ENCODE measurements around the gene SYT7. TPM values are rescaled to one million over a fixed set of nuclear protein-coding genes. Genes with fewer than 3 reads are reported as not detected.
"Not testable (repeated sequence)": the region's sequence is repeated elsewhere in the genome, so short reads cannot be mapped to it uniquely, and the experiment has no call there.

The SYT7 gene
- total and polyA plus RNA-seq, 10 donors: 0.14 to 5.3 (median 2.3) TPM

DNA sequence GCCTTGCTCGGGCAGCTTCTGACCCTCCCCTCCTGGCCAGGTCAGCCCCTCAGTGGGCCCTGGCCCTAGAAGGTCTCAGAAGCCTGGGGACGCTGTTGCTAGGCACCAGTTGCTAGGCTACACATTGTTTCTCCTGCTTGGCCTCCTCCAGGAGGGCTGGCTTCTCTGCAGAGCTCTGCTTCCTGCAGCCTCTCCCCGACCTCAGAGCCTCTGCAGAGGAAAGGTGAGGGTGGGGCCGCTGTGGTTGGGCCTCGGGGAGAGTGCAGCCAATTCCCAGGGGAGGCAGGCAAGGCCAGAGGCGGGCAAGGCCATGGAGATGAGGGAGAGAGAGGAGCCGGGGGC, 99.9 kb downstream of the SYT7 start:
- no peaks in the 10 kb centered on the region for H3K9me3 ChIP-seq
- WGBS, 5 donors: 42 to 54% (median 45%) methylated on average over 6 to 7 of the region's 7 CpGs
- no peak overlapping the region for H3K27ac ChIP-seq
- TF ChIP-seq POLR2A (IDR thresholded peaks at IDR 0.05) (no peak), POLR2AphosphoS5 (IDR thresholded peaks at IDR 0.05) (no peak)
- TF ChIP-seq, protein P1, sequence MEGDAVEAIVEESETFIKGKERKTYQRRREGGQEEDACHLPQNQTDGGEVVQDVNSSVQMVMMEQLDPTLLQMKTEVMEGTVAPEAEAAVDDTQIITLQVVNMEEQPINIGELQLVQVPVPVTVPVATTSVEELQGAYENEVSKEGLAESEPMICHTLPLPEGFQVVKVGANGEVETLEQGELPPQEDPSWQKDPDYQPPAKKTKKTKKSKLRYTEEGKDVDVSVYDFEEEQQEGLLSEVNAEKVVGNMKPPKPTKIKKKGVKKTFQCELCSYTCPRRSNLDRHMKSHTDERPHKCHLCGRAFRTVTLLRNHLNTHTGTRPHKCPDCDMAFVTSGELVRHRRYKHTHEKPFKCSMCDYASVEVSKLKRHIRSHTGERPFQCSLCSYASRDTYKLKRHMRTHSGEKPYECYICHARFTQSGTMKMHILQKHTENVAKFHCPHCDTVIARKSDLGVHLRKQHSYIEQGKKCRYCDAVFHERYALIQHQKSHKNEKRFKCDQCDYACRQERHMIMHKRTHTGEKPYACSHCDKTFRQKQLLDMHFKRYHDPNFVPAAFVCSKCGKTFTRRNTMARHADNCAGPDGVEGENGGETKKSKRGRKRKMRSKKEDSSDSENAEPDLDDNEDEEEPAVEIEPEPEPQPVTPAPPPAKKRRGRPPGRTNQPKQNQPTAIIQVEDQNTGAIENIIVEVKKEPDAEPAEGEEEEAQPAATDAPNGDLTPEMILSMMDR (IDR thresholded peaks at IDR 0.05 in 8 of 11, conservative IDR thresholded peaks at IDR 0.05 in 3 of 11): no peak
- H3K4me1 ChIP-seq: peaks cover 0 to 25% (median 13%) of the 10 kb centered on the region in 6 donors
- no peak for DNase-seq
- intact Hi-C loops (cut with DNase I; ENCODE audit: low total_unique reads): no loop called here
- peaks cover 0 to 9% (median 0%) of the 10 kb centered on the region in 6 donors for H3K36me3 ChIP-seq
- peaks cover 0 to 26% (median 6%) of the 10 kb centered on the region in 7 donors for H3K27me3 ChIP-seq (replicated peaks in 1 of 7)
- H3K4me3 ChIP-seq: no peak overlapping the region

DNA sequence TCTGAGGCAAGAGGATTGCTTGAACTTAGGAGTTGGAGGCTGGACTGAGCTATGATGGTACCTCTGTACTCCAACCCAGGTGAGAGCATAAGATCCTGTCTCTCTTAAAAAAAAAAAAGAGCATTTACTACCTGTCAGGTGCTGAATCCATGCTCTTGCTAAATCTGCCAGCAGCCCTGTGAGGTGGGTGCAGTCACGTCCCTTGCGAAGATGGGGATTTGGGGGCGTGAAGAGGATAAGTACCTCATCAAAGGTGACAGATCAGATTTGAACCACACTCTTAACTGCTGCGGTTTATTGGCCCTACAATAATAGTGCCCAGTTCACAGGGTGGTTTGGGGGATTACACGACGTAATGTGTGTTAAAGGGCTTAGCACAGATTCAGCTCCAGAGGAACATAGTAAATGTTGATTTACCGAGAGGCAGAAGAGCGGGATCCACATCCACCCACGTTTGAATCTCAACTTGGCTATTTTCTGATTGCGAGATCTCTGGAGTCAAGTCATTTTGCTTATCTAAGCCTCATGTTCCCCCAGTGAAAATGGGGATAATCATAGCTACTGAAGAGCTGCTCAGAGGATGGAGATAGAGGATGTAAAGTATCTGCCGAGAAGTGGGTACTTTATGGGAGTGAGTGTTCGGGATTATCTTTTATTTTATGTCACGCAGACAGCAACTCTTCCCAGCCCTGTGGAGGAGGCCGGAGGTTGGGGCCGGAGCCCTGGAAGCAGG, 100.4 kb downstream of the SYT7 start:
- H3K4me1 ChIP-seq: peaks cover 0 to 25% (median 13%) of the 10 kb centered on the region in 6 donors
- TF ChIP-seq, protein P1 (IDR thresholded peaks at IDR 0.05 in 8 of 11, conservative IDR thresholded peaks at IDR 0.05 in 3 of 11): no peak
- TF ChIP-seq POLR2AphosphoS5 (IDR thresholded peaks at IDR 0.05) (no peak), POLR2A (IDR thresholded peaks at IDR 0.05) (no peak)
- no peak for DNase-seq
- H3K9me3 ChIP-seq: no peaks in the 10 kb centered on the region
- H3K4me3 ChIP-seq: no peak overlapping the region
- peaks cover 0 to 26% (median 6%) of the 10 kb centered on the region in 7 donors for H3K27me3 ChIP-seq (replicated peaks in 1 of 7)
- intact Hi-C loops (cut with DNase I; ENCODE audit: low total_unique reads): no loop called here
- peaks cover 0 to 8% (median 0%) of the 10 kb centered on the region in 6 donors for H3K36me3 ChIP-seq
- WGBS, 5 donors: 84 to 91% (median 87%) methylated on average over 15 of the region's 15 CpGs
- no peak overlapping the region for H3K27ac ChIP-seq

DNA sequence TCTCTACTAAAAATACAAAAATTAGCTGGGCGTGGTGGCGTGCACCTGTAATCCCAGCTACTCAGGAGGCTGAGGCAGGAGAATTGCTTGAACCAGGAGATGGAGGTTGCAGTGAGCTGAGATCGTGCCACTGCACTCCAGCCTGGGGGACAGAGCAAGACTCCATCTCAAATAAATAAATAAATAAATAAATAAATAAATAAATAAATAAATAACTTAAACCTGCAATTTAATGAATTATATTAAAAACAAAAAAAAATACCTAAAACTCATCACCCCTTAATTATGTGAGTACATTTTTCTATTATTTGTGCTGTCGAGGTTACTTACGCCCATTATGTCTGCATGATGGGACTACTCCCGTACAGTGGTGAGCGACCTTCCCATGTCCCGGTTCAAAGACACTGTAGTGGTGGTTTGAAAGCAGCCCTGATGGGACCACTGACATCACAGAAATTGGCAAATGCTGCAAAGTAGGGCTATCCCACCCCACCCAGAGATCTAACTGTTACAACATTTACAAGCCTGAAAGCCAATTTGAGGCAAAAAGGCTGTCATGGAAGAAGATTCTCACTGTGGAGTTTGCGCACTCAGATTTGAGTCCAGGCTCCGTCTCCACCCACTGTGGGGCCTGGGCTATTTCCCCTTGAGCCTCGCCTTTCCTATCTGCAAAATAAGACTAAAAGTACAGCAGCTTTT, 101.4 kb downstream of the SYT7 start:
- not testable (repeated sequence) for DNase-seq, H3K9me3 ChIP-seq, H3K27ac ChIP-seq, H3K36me3 ChIP-seq, H3K4me3 ChIP-seq
- Histone ChIP-seq H3K4me1 (peaks cover 0 to 25% (median 13%) of the 10 kb centered on the region in 6 donors), H3K27me3 (replicated peaks in 1 of 7) (peaks cover 0 to 26% (median 6%) of the 10 kb centered on the region in 7 donors)
- intact Hi-C loops (cut with DNase I; ENCODE audit: low total_unique reads): loop anchor here (5.0 to 10.0 kb wide), 2 partner anchors 38 to 155 kb away; no protein-coding TSS in a partner anchor
- WGBS, 5 donors: 91 to 97% (median 93%) methylated on average over 11 of the region's 11 CpGs

DNA sequence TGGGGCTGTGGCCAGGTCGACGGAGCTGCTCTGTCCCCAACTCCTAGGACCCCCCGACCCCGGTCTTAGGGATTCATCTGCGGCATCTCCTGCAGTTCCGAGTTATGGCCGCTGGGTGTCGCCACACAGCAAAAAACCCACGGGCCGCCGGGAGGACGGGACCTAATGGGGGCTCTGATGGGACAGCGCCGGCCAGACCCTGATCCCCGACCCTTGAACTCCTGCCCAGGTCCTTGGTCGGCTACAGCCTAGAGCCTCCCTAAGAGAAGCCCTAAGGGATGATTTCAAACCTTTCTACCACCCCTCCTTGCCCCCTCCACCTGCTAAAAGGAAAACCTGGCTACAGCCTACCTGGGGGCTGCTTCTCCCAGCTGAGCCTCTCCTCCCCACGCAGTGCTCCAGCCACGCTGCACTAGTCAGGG, 103.1 kb downstream of the SYT7 start:
- Histone ChIP-seq H3K4me1 (peaks cover 0 to 34% (median 15%) of the 10 kb centered on the region in 6 donors), H3K4me3 (no peak overlapping the region), H3K27ac (no peak overlapping the region), H3K9me3 (no peaks in the 10 kb centered on the region), H3K36me3 (peaks cover 0 to 15% (median 2%) of the 10 kb centered on the region in 6 donors), H3K27me3 (replicated peaks in 1 of 7) (peaks cover 0 to 24% (median 6%) of the 10 kb centered on the region in 7 donors)
- peak; percentile 88 for DNase-seq
- intact Hi-C loops (cut with DNase I; ENCODE audit: low total_unique reads): loop anchor here (5.0 to 10.0 kb wide), 2 partner anchors 40 to 157 kb away; no protein-coding TSS in a partner anchor
- WGBS, 5 donors: 3 to 24% (median 4%) methylated on average over 2 to 18 of the region's 18 CpGs
- no peak for TF ChIP-seq POLR2A (IDR thresholded peaks at IDR 0.05)
- TF ChIP-seq, protein P1 (IDR thresholded peaks at IDR 0.05 in 8 of 11, conservative IDR thresholded peaks at IDR 0.05 in 3 of 11): peak; percentile 65 to 96 (median 83)
- TF ChIP-seq POLR2AphosphoS5 (IDR thresholded peaks at IDR 0.05): peak in 1 of 3 donors; percentile 27

Measured in spleen (tissue), 11 donors.